GM18861 (cell line): ENCODE measurements around the gene SELENOO.
A peak's percentile ranks its signal among the peaks of the same experiment; 100 is the strongest.

Experiments used
- ATAC-seq: cut with Tn5 transposase; IDR thresholded peaks from one replicate; pipeline ENCODE4 v1.9.1; 2021; ENCODE audit not compliant: unreplicated experiment

SELENOO gene

DNA sequence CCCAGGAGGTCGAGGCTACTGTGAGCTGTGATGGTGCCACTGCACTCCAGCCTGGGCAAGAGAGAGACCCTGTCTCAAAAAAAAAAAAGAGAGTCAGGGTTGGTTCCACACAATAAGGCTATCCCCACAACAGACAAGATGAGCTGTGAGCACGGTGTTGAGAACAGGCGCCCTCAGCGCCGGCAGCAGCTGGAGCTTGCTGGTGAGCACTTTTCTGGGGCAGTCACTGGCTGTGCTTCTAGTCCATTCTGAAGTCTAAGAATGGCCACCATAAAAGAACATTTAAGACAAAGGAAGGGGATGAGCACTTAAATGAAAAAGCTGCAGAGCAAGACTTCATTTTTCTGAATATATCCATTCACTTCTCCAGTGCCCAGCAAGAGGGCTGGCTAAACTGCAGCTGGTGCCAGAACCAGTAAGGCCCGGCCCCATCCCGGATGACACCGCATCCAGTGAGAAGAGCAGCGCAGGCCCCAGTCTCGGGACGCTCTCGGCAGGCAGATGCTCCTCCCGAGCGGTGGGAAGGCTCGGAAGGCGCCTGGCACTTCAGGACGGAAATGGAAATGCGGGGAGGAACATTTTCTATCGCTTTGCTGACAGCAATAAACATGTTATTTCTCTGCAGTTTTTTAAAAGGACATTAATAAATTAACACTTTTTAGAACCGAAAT lies 31.8 kb downstream of the SELENOO start:
- no peak for ATAC-seq

DNA sequence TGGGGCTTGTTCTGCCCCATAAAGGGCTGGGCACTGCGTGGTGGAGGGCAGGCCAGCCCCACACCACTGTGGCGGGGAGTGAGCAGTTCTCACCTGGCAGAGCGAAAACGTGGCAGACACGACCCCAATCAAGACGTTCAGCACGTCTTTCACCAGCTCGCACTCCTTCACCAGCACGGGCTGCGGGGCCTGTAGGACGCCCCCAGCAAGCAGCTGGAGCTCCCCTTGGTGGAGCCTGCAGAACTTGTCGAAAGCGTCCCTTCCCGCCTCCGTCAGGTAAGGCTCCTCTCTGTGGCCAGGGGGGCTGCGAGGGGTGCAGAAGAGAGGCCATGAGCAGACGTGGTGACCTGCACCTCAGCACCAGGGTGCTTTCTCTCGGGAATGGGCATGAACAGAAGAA lies 32.4 kb downstream of the SELENOO start:
- no peak for ATAC-seq

DNA sequence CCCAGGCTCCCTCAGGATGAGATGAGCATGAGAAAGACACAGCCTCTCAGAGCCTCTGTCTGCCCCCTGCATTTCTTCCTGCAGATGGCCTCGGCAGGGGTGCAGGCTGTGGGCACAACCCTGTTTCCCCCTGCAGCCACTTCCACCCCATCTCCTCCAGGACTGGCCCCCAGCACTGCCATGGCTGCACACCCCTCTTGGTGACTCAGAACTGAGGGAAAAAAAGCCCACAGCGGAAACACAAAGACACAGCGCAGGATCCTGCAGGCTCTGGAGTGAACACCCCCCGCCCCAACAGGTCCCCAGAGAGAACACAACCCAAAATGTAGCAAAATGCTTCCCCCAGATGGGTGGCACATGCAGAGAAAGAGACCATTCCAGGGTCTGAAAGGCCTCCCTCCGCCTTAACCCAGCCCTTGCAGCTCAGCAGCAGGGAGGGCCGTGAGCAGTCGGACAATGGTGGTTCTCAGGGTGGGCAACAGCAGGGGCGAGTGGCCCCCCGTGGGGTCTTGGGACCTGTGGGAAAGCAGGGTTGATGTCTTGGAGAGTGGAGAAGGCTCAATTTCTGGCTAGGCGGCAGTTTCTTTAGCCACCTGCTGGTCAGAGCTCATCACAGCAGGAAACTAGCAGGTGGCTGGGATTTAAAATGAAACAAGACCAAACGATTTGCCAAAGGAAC lies 36.1 kb downstream of the SELENOO start:
- ATAC-seq: no peak

DNA sequence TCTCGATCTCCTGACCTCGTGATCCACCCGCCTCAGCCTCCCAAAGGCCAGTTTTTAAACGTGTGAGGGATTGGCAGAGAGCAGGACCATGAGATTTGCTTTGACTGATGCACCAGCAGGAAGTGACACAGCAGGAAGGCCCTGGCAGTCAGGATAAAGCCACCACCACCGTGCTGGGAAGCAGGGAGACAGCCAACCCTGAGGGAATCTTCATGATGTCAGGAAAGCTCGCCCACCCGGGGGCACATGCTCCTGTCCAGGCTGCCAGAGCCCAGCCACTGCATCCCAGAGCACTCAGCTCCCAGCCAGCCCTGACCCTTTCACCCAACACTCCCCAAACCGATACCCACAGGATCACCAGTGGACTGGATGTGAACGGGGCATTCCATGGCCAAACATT lies 37.9 kb downstream of the SELENOO start:
- ATAC-seq: no peak

DNA sequence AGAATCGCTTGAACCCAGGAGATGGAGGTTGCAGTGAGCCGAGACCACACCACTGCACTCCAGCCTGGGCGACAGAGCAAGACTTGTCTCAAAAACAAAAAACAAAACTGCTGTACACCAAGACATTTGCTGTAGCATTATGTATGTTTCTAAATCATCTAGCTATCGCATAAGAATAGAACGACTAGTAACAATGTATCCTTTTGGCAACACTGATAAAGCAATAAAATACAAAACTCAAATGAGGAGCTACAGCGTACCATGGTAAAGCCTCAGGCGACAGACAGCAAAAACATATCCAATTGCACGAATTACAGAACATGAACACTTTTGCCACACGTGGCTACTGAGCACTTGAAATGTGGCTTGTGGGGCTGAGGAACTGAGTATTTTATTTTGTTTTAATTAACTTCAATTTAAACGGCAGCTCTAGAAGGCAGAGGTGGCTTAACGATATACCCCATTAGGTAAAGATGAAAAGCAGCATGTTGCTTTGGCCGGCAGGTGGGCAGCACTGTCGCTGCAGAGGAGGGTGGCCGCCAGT lies 41.7 kb downstream of the SELENOO start:
- no peak for ATAC-seq

DNA sequence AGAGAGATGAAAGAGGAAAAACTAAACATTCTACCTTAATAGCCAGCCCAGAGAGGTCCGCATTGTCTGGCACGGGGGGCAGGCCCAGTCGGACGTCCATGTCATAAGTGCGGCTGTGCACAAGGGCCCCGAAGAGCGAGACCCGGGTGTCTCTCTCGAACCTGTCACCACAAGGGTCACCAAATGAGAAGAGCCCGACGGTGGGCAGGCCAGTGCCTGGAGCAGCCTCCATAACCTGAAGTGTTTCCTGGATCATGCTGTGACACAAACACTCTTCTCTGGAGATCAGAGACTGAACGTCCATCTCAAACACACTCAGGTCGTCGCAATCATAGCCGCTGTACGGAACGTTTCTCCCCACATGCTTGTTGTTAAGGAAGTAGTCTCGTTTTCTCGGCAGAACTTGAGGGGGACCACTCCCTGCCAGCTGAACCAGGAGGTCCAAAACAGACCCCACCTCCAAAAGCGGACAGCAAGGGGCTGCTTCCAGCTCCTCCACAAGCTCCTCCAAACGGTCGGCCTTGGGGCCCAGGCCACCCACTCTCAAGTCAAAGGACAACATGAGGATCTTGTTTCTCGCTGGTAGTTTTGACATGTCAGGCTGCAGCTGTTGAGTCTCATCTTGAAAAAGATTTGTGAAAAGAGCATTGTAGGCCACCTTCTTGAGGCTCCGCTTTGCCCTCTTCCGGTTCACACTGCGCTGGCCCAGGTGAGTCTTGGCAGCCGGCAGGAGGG lies 43.0 kb downstream of the SELENOO start:
- ATAC-seq: no peak

DNA sequence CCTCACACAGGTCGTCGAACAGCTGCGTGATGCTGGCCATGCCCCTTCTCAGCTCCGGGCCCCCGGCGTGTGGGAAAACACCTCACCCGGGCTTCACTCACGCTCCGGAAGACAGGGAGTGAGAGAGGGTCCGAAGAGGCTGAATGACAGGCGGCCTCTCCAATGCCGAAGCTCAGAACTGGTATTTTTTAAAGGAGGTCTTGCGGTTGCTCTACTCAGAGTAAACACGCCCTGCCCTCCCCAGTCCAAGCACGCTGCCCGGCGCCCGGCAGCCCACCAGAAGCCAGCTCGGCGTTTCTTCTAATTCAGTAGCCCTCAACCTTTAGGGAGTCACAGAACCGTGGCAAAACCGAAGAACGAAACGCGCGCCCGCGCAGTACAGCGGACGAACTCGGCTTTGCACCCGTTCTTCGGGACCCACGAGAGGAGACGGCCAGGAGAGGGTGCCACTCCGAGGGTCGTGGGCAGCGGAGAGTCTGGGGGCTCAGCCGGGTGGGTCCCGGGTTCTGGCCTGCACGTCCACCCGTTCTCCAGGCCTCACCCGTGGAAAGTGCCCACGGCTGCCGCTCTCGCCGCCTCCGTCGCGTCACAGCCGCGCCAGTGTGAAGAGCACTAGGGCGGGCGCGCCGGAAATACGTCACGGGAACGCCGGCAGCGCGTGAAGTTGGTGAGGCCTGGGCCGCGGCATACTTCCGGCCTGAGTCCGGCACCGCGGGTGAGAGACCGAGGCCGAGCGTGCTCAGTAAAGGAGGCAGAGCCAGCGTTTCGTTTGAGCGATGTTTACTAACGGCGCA lies 43.8 kb downstream of the SELENOO start, which contains the start of gene TUBGCP6:
Gene TUBGCP6, minus strand, starts transcription at position 604 of the 794 bp plus-strand sequence. Its CDS starts 564 bp downstream, at position 40.
- ATAC-seq: peak; percentile 54

DNA sequence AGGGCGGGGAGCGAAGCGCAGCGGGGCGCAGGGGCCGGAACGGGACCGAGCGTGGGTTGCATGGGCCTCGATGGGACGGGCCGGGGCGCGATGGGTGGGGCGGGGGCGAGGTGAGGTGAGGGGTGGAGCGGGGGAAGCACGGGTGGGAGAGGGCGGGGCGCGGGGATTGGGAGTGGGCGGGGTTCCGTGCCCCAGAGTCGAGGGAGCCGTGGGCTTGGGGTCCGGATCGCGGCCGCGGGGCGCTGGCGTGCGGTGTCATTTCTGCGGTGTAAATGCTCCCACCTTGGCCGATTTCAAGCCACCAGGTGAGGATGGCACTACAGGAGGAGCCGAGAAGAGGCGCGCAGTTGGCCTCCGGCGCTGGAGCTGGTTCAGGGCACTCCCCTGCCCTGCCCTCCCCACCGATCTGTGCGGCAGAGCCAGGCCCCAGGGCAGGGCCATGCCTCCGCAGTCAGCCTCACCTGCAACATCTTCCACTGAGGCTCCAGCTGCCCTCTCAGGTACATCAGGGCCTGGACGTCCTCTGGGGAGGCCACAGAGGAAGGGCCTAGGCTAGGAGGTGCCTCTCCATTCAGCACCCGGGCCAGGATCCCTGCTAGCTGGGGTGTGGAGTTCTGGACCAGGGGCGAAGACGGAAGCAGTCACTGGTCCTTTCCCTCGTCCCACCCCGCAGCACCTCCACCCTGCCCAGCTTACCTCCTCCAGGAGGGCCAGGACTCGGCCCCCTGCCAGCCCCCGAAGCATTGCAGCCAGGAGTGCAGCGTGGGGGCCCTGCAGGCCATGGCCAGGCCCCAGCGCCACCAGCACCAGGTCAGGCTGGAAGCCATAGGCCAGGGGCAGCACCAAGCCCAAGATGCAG lies 44.6 kb downstream of the SELENOO start:
- no peak for ATAC-seq

DNA sequence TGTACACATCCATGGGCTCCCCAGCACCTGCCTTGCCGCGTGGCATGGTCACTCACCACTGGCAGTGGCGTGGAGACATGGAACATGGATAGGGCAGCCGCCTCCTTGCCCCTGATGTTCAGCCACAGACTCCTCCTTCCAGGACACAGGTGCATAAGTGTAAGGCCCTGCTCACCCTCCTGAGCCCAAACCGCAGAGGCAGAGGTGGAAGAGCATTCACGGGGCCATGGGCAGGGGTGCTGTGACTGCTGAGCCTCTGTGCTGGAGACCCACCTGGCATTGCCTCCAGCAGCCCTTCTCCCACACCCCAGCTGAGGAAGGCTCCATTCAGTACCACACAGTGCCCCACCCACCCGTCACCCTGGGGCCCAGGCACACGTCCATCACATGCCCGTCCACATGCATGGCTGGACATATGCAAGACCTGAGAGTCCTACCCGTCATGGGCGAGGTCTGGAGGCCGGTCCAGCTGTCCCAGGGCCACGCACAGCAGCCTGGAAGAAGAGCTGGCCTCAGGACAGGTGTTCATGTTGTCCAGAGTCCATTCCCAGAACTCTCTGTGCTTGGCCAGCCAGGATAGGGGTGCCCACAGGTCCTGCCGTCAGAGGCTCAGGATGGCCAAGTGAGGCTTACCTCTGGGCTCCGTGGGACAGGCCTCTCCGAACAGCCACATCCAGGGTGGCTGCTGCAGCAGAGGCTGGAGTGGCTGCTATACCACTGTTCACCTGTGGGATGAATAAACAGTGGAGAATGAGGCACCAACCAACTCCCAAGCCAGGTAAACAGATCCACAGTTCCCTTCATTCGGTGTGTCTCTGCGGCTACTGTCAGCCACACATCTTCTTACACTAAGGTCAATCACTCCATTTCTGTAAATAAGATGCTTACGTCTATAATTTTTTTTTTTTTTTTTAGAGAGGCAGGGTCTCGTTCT lies 45.7 kb downstream of the SELENOO start:
- no peak for ATAC-seq

DNA sequence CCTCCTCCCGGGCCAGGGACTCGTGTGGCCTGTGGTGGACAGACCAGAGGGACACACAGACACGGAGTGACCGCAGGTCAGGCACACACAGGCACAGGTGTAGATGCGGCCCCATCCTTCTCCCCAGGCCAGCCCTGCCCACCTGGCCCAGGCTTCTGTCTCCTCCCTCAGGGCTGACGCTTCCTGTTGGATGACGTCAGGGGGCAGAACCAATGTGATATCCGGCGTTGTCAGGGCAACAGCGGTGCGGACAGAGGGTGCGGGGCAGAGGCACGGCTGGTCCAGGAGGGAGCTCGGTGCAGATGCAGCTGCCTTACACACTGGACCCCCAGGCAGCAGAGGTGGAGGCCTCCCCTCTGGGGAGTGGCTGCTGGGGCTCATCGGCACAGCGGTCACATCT lies 46.9 kb downstream of the SELENOO start:
- ATAC-seq: no peak

DNA sequence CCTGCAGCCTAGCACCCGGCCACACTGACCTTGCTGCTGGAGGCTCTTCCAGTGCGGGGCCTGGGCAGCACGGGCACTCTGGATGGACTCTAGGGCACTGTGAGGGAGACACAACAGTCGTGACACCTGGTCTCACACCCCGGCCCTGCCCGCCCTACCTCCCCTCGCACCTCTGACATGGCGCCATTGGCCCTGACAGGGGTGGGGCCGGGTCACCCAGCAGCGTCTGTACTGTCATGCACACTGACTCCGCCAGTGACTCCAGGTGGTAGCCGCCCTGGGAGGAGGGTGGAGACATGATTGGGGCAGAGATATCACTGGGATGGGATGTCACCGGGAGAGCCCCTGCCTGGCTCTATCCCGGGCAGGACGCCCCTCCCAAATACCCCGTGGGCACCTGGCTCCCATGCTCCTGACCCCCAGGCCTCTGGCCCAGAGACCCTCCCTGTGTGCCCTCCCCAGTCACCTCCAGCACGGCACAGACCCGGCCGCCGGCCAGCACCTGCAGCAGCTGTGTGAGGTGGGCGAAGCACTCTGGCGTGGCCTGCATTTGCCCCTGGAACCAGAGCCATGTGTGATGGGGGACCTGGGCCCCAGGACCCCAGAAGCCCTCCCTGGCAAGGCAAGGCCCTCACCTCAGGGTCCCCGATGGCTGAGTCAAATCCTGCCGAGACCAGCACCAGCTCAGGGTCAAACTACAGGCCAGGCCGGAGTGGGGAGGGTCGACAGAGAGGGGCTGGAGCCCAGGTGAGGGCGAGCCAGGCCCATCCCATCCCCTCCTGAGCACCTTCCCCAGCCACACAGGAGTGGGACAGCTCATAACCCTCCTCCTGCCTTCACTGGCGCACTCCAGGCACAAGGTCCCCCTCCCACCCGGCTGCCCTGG lies 47.6 kb downstream of the SELENOO start:
- ATAC-seq: no peak

DNA sequence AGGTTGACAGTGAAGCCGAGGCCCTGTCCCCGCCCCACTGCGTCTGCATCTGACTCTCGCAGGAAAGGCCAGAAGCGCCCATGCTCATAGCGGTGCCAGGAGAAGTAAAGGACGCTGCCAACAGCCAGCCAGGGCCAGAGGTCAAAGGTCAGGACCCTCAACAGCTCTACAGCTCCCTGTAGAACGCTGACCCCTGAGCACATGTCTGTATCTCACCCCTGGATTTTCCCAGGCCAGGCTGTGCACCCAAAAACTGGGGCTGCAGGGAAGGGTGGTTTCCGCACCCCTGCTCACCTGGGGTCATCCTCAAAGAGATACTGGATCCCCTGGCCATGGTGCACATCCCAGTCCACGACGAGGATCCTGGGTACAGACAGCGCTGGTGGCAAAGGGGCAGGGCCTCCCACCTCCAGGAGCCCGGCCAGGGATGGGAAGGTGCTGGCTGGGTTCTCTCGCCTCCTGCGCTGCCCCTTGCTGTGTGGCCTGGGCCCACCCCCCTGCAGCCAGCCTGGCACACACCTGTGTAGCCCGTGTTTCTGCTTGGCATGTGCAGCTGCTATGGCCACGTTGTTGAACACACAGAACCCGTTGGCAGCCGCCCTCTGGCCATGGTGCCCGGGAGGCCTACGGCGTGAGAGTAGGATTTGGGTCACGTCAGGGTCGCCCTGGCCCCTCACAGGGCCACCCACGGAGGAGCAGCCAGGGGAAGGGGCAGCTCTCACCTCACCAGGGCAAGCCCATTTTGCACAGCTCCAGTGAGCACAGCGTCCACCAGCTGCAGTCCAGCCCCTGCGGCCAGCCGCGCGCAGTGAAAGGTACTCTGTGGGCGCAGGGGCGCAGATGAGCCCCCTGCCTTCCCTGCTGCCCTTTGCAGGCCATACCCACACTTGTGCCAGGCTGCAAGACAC lies 48.8 kb downstream of the SELENOO start:
- ATAC-seq: no peak

DNA sequence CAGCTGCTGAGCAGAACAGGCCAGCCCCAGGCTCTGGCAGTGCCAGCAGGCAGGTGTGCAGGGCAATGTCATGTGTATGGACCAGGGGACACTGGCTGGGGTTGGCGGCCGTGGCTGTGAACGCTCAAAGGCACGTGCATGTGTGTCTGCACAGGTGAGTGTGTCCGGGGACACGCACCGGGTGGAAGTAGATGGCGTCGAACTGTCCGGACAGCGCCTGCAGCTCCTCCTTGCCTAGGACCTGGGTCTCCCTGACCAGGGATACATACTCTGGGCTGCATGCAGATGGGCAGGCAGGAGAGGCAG lies 49.4 kb downstream of the SELENOO start:
- ATAC-seq: no peak

DNA sequence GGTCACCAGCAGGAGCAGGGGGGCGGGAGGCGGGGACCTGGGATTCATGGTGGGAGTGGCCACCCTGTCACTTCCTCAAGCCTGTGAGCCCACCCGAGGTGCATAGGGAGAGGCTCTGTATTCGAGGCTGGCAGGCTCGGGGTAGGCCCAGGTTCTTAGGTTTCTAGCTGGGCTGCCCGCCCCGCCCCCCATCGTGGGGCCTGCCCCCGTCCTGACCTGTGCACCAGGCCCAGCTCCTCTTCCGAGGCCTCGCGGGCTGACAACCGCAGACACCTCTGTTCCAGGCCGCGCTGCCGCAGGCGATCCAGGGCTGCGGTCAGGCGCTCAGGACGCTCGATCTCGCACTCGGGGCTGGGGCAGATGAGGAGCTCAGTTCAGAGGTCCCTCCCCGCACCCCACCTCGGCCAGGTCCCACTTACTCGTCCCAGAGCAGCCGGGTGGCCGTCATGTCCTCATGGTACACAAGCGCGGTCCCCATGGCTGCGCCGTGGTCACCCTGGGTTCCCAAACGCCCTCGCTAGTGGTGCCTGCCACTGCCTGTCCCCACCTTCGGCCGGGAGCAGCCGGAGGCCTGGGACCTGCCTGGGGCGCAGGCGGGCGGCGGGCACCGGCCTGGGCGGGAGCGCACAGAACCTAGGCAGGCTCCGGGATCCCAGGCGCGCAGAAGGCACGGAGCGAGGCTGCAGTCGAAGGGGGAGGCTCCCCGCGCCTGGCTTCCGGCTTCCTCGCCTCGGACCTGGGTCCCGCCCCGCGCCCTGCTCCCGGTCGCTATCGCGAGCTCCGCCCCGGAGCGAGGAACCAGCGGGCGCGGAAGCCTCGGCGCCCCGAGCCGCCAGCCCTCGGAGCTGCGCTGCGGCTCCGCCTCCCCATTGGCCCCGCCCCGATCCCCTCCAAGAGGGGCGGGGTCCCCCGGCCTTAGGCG lies 50.0 kb downstream of the SELENOO start, which contains the start of gene HDAC10:
Gene HDAC10, minus strand, starts transcription at position 711 of the 922 bp plus-strand sequence. Its CDS starts 233 bp downstream, at position 478.
- peak; percentile 41 for ATAC-seq

DNA sequence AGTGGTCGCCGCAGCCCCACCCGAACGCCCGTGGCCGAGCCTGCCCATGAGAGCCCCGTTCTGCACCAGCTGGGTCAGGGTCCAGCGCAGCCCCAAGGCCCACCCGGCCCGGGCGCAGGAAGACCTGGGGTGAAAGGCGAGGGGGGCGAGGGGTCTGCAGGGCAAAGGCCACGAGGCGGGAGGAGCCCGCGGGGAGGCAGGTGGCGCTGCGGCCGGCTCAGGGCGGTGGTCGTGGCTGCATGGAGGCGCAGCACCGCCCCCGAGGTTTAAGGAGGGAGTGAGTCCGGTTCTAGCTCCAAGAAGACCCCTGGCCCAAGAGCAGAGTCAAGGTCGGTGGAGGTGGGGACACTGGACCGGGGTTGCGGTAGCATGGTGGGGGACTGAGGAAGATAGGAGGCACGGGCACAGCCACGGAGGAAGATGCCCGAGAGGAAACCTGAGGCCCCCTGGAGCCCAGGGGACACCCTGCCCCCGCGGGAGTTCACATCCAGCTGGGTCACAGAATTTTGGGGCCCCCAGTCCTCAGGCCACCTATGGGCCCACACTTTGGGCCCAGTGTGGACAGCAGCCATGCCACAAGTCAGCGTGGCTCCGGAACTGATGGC lies 50.8 kb downstream of the SELENOO start:
- no peak for ATAC-seq
